Measurements from ENCODE around the gene ADAMTS20.

ADAMTS20 gene

DNA sequence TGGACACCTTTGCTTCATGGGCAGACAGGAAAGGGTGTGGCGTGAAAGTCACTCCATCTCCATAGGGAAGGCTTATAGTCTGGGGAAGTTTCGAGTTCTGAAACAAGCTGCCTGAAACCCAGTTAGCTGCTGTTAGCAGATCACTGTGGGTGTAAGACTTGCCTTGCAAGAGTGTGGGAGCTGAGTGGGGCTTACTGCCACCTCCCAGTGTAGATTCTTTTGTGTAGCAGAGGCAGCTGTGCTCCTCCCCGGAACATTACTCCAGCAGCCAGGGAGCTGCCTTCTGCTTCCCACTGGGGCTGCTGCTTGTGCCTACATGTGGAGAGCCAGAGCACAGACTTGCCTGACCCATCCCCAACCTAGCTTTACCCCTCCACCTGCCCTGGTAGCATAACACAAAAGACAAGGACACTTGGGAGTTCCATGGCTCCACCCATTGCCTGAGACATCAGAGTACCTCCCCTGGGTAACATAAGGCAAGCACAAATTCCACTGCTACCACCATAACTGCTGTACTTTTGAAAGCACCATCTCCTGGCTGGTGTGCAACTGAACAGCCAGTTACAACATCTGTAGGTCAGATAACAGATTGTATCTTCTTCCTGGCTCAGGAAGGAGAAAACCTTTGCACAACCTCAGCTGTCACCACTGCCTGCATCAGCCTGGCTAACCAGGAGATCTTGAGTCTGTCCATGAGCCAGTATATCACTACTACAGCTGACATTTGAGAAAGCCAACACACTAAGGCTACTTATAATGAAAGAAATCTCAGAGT, 69.5 kb downstream of the ADAMTS20 start:
- no peak for DNase-seq

DNA sequence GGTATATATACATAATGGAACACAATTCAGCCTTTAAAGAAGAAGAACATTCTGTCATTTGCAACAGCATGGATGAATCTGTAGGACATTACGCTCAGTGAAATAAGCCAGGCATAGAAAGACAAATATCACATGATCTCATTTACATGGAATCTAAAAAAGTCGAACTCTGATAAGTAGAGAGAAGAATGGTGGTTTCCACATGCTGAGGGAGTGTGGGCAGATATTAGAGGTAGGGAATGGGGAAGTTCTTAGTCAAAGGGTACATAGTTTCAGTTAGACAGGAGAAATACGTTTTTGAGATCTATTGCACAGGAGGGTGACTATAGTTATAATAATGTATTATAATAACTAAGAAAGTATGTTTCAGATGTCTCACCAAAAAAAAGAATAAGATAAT, 71.4 kb downstream of the ADAMTS20 start:
- no peak for DNase-seq

DNA sequence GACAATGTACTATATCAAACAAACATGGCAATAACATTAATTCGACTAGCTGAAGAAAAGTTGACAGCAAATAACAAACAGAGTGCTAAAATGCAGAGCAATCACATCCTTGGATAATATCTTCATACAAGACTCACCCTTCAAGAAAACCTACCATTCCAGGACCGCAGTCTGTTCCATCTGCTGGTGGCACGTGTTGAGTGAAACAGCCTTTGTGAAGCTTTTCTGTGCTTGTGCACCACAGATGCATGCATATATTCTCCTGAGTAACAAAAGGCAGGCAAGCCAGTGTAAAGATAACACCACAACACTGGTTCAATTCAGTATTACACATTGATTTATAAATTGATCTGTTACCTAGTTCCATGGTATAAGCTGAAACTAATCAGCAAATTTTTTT, 89.3 kb downstream of the ADAMTS20 start:
- DNase-seq = no peak

DNA sequence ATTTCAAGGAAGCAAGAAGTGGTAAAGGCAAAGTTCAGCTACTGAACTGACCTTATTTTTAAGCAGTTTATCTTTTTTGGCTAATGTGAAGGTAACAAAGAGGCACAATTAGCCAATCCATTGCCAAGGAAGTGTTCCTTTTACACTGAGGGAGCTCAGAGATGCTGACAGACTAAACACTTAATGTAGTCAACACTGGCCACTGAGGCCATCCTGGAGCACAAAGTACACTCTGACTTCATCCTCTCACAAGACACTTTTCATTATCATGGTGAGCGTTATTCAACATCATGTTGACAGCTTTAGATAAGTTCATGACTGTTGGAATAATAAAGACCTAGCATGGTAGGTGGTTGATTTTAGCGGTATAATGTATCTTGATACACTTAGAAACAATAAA, 89.9 kb downstream of the ADAMTS20 start:
- DNase-seq = no peak

DNA sequence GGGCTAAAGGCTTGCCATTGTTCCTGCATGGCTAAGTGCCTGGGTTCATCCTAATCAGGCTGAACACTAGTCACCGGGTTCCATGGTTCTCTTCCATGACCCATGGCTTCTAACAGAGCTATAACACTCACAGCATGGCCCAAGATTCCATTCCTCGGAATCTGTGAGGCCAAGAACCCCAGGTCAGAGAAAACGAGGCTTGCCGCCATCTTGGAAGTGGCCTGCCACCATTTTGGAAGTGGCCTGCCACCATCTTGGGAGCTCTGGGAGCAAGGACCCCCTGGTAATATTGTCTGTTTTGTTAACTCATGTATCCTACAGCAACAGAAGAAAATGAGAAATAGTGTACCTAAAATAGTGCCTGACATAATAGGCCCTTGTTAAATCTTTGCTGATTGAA, 92.7 kb downstream of the ADAMTS20 start:
- DNase-seq = no peak

DNA sequence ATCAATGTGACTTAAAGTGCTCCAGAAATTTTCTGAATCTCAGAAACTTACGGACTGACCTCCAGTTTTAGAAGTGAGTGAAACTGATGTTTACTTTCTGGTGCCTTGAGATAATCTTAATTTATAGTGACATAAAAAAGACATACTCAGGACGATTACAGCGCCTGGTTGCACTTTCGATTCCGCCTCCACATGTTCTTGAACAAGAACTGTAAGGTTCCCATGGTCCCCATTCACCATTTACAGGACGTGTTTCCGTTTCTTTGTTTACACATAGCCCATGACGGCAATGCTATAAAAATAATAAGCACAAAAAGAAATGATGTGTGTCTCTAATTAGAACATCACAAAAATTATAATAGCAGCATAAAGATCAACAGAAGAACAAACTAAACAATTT, 98.2 kb downstream of the ADAMTS20 start:
- DNase-seq = no peak

DNA sequence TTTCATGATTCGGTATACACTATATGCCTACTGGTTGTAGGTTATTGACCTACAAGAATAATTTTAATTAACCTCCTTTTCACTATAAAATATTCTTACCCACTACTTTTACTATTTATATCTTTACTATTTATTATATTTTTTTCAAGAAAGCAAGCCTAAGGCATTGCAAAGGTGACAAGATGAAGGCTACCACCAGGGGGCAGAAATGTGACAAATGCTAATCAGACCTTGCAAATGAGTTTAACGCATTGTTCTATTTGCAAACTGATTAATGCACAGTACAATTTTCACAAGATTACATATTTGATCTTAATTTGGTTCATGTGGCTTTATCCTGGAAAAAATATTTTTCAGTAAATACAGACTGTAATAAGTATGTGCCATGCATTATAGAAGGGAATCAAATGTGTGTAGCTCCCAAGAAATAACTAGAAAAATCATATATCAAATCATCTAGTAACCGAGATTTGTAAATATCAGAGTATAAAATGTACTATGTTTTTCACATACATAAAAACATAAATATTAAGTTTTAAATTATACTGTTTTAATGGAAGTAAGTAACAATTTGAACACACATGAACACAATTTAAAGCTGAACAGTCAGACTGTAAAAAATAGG, 107.0 kb downstream of the ADAMTS20 start:
- DNase-seq = peak; percentile 34

DNA sequence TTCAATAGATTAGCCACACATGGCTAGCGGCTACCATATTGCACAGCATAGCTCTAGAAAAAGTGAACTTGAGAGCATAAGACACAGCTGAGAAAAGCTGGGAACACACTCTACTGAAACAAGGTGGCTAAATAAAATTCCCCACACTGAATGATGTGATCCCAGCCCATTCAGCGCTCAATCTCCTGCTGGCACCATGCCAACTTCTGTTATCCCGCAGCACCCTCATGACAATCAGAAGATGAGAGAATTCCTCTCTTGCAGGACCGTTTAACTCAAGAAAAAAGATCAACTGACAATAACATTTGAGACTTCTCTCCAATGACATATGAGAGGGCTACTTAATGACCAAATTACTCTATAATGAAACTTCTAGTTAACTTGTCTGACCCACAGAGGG, 115.4 kb downstream of the ADAMTS20 start:
- no peak for DNase-seq

DNA sequence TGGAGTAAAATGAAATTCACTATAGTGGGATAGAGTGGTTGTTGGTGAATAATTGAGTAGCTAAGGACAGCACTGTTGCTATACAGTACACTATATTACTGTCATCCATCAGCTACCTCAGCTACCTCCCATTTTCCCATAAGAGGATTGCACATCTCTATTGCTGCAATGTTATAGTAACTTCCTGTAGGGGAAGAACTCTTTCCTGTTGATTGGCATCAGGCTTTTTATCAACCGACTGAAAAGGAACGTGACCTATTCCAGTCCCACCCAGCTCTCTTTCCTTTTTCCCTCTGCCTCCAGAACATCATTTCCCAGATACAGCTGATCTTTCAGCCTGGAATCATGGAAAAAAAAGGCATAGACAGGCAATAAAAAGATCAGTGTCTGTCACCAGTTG, 117.4 kb downstream of the ADAMTS20 start:
- no peak for DNase-seq

DNA sequence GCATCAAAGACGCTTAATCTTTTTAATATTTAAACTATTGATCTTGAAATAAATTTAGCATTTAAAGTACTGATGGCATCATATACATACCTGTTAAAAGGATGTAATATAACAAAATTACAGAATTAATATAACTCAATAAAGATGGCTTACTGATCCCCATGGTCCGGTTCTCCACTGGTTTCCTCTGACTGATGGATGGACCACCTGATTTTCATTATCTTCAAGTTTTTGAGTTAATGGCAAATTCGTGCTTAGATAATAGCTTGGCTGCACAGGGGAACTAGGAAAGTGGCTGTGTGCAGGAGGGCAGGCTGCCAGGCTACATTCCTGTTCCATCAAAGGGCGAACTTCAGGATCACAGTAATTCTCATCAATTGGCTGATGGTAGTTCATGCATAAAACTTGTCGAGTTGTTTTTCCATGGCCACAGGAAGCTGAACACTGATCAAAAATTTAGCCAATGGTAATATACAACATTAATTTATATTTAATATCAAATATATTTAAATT, 123.9 kb downstream of the ADAMTS20 start:
- DNase-seq = no peak

DNA sequence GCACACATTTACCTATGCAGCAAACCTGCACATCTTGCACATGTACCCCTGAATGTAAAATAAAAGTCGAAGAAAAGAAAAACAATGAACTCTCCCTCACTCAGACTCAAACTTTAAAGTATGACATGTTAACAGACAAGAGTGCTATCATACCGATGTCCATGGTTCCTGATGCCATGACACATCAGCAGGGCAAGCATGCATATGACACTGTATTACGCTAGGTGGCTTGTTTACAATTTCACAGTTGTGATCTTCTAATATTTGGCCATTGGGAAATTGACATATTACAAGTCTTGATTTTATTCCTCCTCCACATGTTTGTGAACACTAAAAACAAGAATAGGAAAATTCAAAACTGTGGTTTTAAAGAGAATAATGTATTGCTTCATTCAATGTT, 126.6 kb downstream of the ADAMTS20 start:
- no peak for DNase-seq

DNA sequence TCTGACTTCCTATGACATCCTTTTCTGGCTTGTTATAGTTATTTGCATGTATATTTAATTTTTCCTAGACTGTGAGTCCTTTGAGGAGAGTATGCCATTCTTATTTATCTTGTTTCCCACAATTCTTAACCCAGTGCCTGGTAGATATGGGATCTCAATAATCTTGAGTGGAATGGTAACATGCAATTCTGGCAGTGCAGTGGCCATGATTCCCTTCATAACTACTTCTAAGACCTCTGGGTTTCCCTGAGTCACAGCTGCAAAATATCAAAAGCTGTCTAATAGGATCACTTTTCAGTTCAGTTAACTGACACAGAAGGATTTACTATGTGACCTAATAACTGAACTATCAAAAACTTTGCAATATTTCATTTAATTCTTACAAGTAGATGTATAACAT, 135.0 kb downstream of the ADAMTS20 start:
- DNase-seq = no peak

DNA sequence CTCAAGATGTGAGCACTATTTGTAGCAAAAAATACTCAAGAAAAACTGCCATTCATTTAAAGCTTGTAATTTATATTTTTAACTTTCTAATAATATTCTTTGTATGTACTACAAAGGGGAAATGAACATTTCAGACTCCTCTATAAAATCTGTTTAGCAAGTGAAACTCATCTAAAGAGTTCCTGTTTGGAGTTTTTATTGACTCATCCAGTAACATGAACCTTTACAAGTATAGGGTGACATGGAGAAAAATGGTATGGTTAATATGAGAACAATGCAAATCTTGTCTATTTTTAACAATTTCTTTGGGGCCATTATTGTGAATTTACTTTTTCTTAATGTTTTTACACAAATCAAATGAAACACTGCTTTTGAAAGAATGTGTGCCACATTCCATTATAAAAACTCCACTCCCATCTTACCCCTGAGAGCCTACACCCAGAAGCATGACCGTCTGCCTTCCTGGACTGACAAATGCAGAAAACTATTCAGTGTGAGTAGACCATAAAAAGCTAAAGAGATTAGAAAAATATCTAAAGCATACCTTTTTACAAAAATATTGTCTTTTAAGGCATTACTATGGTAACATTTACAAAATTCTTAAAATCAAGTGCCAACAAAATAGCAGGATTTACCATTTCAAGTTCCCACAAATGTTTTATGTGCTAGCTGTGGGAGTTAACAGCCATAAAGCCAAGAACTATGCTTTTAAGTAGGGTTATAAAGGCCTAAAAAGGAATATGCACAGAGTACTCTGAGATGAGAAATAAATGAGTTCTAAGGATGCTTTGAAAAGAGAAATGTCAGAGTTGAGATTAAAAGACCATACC, 144.0 kb downstream of the ADAMTS20 start:
- DNase-seq = no peak

DNA sequence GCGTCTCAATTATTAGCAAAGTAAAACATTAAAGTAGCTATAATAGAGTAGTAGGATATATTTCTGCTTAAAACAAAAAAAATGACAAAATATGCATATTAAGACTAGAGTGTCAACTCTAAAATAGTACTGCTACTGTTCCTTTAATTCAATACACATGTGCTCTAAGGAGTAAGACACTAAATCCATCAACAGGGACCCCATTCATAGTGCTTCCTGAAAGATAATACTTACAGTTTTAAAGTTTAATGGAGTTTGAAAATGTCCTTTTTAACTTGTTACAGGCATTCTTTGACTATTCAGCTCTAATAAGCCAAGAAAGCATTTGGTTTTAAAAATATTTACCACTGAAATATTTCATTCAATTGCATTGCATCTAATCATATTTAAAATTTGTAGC, 145.2 kb downstream of the ADAMTS20 start:
- DNase-seq = no peak

DNA sequence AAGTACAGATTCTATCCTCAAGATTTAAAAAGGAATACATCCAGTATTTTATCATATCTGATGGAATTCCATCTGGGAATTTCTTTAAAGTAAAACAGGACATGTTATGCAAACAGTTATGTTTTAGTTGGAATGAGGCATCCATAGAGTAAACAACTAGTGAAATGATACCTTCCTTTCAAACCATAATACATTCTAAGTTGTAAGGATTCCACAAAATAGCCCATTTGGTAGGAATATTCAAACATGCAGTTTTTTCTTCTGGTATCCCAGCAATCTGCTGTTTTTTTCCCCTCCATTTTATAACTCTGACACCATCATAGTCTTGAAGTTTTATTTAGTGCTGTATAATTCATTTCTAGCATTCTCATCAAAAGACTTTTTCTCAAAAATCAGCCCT, 149.6 kb downstream of the ADAMTS20 start:
- no peak for DNase-seq

DNA sequence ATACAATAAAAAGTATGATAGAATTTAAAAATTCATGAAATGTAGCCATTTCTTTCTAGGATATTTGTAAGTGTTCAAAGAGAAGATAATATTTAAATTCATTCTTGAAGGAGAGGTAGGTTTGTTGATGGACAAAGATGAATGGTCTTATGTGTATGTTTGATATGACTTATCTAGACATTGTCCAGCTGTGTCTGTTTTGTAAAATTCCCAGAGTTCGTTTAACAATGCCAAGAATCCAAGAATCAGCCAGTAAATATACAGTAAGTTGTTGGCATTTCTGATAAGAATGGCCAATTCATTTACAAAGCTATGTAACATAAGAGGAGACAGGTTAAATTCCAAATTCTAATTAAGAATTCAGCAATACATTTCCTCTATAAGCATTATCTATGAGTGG, 150.9 kb downstream of the ADAMTS20 start:
- no peak for DNase-seq

DNA sequence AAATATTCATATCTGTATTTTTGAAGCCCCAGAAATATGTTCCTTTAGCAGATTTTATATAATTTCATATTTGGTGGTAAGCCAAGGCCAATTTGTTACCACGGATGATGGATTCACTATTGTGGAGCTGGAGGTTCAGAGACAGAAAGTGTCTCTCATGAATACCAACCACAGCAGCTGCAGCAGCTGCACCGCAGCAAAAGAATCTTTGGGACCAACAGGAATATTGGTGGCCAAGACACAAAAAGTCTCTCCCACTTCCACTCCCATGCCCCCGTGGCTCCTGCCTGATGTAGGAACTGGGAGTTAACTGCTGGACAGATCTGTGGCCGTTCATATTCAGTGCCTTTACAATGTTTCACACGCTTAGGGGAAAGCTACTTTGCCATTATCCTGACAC, 155.3 kb downstream of the ADAMTS20 start:
- DNase-seq = no peak

DNA sequence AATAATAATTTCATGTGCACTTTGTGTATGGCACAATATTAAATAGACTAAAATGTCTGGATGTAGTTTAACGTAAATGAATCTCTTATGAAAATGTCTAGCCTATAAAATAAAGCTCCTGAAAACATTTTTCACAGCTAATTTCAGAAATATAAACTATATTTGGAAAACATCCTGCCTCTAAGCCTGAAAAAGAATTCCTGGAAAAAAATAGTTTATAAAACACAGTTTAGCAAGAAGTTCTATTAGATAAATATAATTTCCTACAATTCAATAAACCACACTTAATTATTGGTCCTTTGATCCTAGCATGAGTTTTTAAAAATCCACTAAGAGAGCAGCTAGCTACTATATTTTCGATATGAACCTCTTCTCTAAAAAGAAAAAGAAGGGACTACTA, 159.9 kb downstream of the ADAMTS20 start:
- DNase-seq = no peak

DNA sequence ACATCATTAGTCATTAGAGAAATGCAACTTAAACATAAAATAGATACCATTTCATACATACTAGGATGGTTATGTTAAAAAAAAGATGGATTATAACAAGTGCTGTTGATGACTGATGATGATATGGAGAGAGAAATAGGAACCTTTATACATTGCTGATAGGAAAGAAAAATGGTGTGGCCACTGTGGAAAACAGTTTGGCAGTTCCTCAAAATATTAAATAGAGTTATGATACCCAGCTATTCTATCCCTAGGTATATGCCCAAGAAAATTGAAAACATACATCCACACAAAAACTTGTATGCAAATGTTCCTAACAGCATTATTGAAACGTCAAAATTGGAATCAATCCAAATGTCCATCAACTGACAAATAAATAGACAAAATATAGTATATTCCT, 170.1 kb downstream of the ADAMTS20 start:
- DNase-seq = no peak

DNA sequence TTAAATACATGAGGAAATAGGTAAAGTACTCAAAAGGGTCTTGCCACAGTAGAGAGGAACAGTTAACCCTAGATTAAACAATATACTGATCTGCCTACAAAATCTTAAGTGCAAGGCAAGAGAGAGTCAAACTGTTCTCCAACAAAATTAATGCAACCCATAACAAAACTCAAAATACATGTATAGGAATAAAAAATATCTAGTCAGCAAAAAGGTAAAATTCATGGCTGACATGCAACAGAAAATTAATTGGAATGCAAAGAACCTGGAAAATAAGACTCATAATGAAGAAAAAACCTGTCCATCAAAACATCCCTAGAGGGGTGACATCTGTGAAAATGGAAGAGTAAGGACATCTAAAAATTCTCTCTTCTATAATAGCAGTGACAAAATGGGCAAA, 173.6 kb downstream of the ADAMTS20 start:
- no peak for DNase-seq

DNA sequence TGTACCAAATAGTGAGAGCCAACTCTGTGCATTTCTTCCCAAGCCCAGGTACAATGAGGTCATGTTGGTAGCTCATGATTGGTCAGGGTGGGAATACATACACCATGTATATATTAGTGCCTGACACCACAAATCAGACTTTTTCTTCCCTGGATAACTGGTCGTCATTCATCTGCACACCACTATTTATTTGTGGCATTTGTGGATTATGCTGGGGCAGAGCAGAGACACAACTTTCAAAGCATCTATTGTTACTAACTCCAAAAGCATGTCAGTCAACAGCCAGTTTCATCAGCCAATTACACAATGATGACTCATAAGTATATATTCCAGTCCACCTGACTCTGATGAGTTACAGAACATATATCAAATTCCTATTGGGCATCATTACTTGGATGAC, 181.7 kb downstream of the ADAMTS20 start:
- no peak for DNase-seq

DNA sequence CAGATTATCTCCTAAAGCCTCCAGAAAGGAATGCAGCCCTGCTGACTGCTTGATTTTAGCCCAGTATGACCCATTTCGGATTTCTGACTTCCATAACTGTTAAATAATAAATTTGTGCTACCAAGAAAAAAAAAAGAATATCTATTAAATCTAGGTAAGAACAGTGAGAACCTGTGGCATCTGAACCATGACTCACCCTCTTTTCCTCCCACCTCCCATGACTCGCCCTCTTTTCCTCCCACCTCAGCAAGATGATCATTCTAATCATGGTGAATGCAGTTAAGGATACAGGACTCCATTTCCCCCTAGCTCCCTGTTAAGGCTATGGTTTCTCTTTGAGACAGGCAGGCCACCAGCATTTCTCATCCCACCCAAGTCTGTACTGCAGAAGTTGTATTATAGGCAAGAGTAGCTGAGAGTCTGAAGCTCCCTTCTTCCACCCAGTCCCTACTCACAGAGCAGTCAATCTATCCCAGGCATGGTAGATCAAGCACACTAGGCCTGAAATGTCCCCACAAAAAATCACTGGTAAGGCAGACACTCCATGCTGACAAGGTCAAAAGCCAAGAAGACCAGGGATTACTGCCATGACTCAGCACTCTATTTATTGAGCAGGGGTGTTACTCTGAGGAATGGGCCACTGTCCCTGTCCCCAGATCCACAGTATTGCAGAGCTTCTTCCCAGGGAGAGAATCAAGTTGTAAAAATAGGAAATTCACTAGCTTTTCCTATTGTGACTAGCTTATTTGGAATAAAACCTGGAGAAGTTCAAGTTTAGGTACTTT, 188.9 kb downstream of the ADAMTS20 start:
- DNase-seq = no peak

All from midbrain (tissue), 1 donor.